HepG2 (cell line): Measurements from ENCODE around the gene MORN5. TPM values are rescaled to one million over a fixed set of nuclear protein-coding genes. Genes with fewer than 3 reads are reported as not detected.

Source experiments
- DDIT3 ChIP-seq: sonication (generic); formaldehyde crosslinking; IDR thresholded peaks from 2 replicates; pipeline ENCODE4 v1.4.0; 2020; ENCODE audit warnings: mild to moderate bottlenecking, missing genetic modification reagents
- FOXP4 ChIP-seq: sonication (generic); formaldehyde crosslinking; IDR thresholded peaks from 2 replicates; pipeline ENCODE4 v1.4.0; 2020; ENCODE audit warnings: missing genetic modification reagents
- GMEB2 ChIP-seq: IDR thresholded peaks from 2 replicates; pipeline ENCODE4 v1.6.1; 2016; ENCODE audit warnings: missing biosample characterization, missing genetic modification reagents, low read depth
- HCFC1 ChIP-seq: fragments of 150-350 bp; IDR thresholded peaks from 2 replicates; pipeline ENCODE4 v1.6.1; 2014; ENCODE audit warnings: low read depth, low read length
- HOXA3 ChIP-seq: sonication (generic); formaldehyde crosslinking; IDR thresholded peaks from 2 replicates; pipeline ENCODE4 v1.5.0; 2020; ENCODE audit warnings: missing genetic modification reagents
- NFYB ChIP-seq: sonication (generic); formaldehyde crosslinking; IDR thresholded peaks from 2 replicates; pipeline ENCODE4 v1.4.0; 2020; ENCODE audit warnings: missing genetic modification reagents
- THAP11 ChIP-seq: IDR thresholded peaks from 2 replicates; pipeline ENCODE4 v1.6.1; 2016; ENCODE audit warnings: missing biosample characterization, missing genetic modification reagents
- ZBTB1 ChIP-seq: sonication (generic); formaldehyde crosslinking; IDR thresholded peaks from 2 replicates; pipeline ENCODE4 v1.4.0; 2020; ENCODE audit warnings: missing genetic modification reagents, borderline replicate concordance
- ZNF646 ChIP-seq: sonication (generic); formaldehyde crosslinking; IDR thresholded peaks from 2 replicates; pipeline ENCODE4 v1.9.0; 2021; ENCODE audit warnings: mild to moderate bottlenecking, missing genetic modification reagents
- ZNF816 ChIP-seq: sonication (generic); formaldehyde crosslinking; IDR thresholded peaks from 2 replicates; pipeline ENCODE4 v1.8.0; 2022; ENCODE audit warnings: missing genetic modification reagents, mild to moderate bottlenecking, borderline replicate concordance
- polyA plus RNA-seq, 8 experiments: library from polyadenylated mRNA; depleted of rRNA in 3 of 8; stranded (reverse) in 7 of 8; unstranded in 1 of 8; fragments of >200 nt; fragmentation: Illumina TruSeq in 4 of 8; extraction: Trizol in 4 of 8; gene quantifications; 2 replicates each; pipeline versions ENCODE4 v1.2.1 to v1.2.3, GENCODE V29; 2011 to 2016; ENCODE audit warnings: low read depth in 4 of 8, missing spikeins in 1 of 8, mixed read lengths in 1 of 8; ENCODE audit not compliant: insufficient read depth in 1 of 8
- total RNA-seq, 5 experiments: library from RNA; depleted of rRNA; stranded (reverse); fragments of >200 nt; fragmentation: Illumina TruSeq; extraction: Trizol; gene quantifications; 2 replicates each; pipeline ENCODE4 v1.2.3, GENCODE V29; 2016; ENCODE audit warnings: low read depth in 1 of 5

Gene MORN5
- total and polyA plus RNA-seq, 2 of the 13 experiments (the other 11 are each of a cell fraction or from before 2014, with no cell fraction given), result not detected

- TF ChIP-seq ZNF646 (CRISPR knock-in tag), result no peak
- no peak for TF ChIP-seq GMEB2 (CRISPR knock-in tag)
- peak; percentile 69 for TF ChIP-seq THAP11 (CRISPR knock-in tag)
- no peak for TF ChIP-seq ZBTB1 (CRISPR knock-in tag)
- no peak for TF ChIP-seq ZNF816
- TF ChIP-seq HOXA3 (CRISPR knock-in tag), result peak; percentile 56; the same call in 1 of the 2 replicates
- peak; percentile 34; the same call in 1 of the 2 replicates for TF ChIP-seq HCFC1
- peak; percentile 63 for TF ChIP-seq NFYB (CRISPR knock-in tag)
- 0 out of 2 replicates have a peak, but pooled peaks have one; percentile 17 for TF ChIP-seq FOXP4 (CRISPR knock-in tag)
- TF ChIP-seq DDIT3 (CRISPR knock-in tag), result no peak
Observed at GRCh38 chr9:122159026-122159924, at the start of gene MORN5, which contains the start of gene NDUFA8 (continued).
